Fibroblast of skin of left quadriceps (primary cell): Measurements from ENCODE around the gene NPEPL1.
"Not testable (repeated sequence)": the region's sequence is repeated elsewhere in the genome, so short reads cannot be mapped to it uniquely, and the experiment has no call there.

Source experiments
- DNase-seq, 2 experiments: peaks; one replicate each; pipeline ENCODE4 v3.0.0-alpha.2; 2013; ENCODE audit warnings: low read depth in 2 of 2

NPEPL1 gene

DNA sequence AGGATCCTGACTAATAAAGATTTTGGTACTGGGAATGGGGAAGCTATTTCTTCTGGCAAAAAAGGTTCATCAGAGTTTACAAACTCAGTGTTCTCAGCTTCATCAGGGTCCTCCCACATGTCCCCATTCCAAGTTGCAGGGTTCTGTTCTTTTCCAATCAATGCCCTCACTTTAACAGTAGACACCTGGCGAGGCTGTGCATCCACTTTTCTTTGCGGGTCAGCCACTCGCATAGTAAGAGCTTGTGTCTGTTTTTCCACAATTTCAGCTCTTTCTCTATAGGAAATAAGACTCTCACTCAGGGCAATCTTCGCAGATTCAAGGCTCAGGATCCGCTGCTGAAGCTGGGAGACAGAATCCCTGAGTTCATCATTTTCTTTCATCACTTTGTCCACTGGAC lies 65.0 kb downstream of the NPEPL1 start:
- DNase-seq: not testable (repeated sequence)

DNA sequence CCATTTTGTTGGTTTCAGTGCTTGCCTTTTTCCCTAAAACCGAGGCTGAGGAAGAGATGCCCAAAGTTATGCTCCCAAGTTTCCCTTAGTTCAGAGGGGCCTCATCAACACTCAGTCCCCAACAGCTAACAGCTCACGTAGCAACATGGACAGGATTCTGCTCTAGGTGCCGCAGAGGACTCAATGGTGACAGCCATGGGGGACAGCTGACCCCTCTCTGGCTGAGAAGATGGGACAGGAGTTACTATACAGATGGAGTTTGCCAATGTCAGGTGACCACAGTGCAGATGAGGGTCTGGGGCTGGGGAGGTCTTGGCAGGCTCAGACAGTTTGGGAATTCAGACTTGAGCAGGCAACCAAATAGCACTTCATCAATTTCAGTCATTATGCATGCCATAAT lies 67.3 kb downstream of the NPEPL1 start:
- DNase-seq: no peak

DNA sequence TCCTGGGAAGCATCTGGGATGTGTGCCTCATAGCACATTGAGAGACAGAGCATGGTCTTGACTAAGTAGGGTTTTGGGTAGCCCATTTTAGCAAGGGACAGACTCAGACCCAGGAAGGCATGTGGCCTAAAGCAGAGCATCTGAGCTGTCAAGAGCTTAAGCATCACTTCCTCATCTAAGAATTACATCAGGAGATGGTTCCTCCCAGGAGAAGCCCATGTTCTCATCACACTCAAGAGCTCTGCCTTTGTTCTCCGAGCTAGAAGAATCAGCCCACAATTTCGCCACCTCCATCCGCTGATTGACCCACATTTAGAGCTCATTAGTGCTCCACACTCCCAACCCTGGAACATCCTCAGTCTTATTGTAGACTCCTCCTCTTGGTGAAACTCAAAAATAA lies 68.3 kb downstream of the NPEPL1 start:
- no peak for DNase-seq

GRCh38 chr20:58762120-58762519 lies 69.5 kb downstream of the NPEPL1 start:
- no peak for DNase-seq

GRCh38 chr20:58763076-58763475 lies 70.5 kb downstream of the NPEPL1 start:
- no peak for DNase-seq
